PFSK-1 (cell line): ENCODE measurements around the gene SMYD4.

Experiments
- FOXP2 ChIP-seq: optimal IDR thresholded peaks from 2 replicates; pipeline ENCODE3; 2011; ENCODE audit warnings: borderline replicate concordance, control low read depth, inconsistent platforms; ENCODE audit not compliant: insufficient read depth; ENCODE audit errors: extremely low read length, extremely low read depth
- POLR2AphosphoS5 ChIP-seq: IDR thresholded peaks from 2 replicates; pipeline ENCODE4 v1.6.1; 2012; ENCODE audit warnings: low read depth, mild to moderate bottlenecking, control low read depth, low read length, moderate library complexity
- REST ChIP-seq, 2 experiments: IDR thresholded peaks; 2 replicates each; pipeline versions ENCODE4 v1.6.1 to v1.8.0; 2011 to 2012; ENCODE audit warnings: low read depth in 2 of 2, low read length in 2 of 2, control low read depth in 1 of 2, inconsistent platforms in 1 of 2, mild to moderate bottlenecking in 1 of 2, moderate library complexity in 1 of 2; ENCODE audit not compliant: insufficient read depth in 1 of 2
- SIN3A ChIP-seq: IDR thresholded peaks from 2 replicates; pipeline ENCODE4 v1.6.1; 2012; ENCODE audit warnings: mild to moderate bottlenecking, low read length, moderate library complexity, borderline replicate concordance; ENCODE audit not compliant: insufficient read depth
- TAF1 ChIP-seq: IDR thresholded peaks from 2 replicates; pipeline ENCODE4 v1.6.1; 2012; ENCODE audit warnings: low read length, control low read depth, borderline replicate concordance; ENCODE audit not compliant: insufficient read depth

Gene SMYD4

GRCh38 chr17:1746975-1747543, 82.6 kb downstream of the SMYD4 start:
- TF ChIP-seq TAF1 (no peak), SIN3A (no peak), POLR2AphosphoS5 (no peak), REST (IDR thresholded peaks at IDR 0.05; ENCODE audit: insufficient read depth in 1 of 2, low read depth in 2 of 2, low read length in 2 of 2) (no peak), FOXP2 (no peak)

- TF ChIP-seq SIN3A = no peak
- no peak for TF ChIP-seq POLR2AphosphoS5
- no peak for TF ChIP-seq FOXP2
- TF ChIP-seq REST (IDR thresholded peaks at IDR 0.05; ENCODE audit: insufficient read depth in 1 of 2, low read depth in 2 of 2, low read length in 2 of 2) = no peak
- TF ChIP-seq TAF1 = no peak
These were observed 84.1 kb downstream of the SMYD4 start for GRCh38 chr17:1745513-1746020.

GRCh38 chr17:1744551-1745512, 84.9 kb downstream of the SMYD4 start:
- no peak for TF ChIP-seq POLR2AphosphoS5

GRCh38 chr17:1743088-1743439, 86.6 kb downstream of the SMYD4 start:
- no peak for TF ChIP-seq SIN3A

GRCh38 chr17:1742371-1743087, 87.2 kb downstream of the SMYD4 start, which contains the start of gene SERPINF2:
TSS of gene SERPINF2 (plus strand) at chr17:1742871. CDS start at chr17:1744996, 2,125 bp downstream.
- TF ChIP-seq FOXP2 (no peak), POLR2AphosphoS5 (no peak), TAF1 (no peak), SIN3A (no peak), REST (IDR thresholded peaks at IDR 0.05; ENCODE audit: insufficient read depth in 1 of 2, low read depth in 2 of 2, low read length in 2 of 2) (no peak)
